Hepatocyte (in vitro differentiated cells): Measurements from ENCODE around the gene MYO3B.

ENCODE experiments used
- CTCF ChIP-seq: fragments of 200-600 bp; sonication (generic); IDR thresholded peaks from 2 replicates; pipeline ENCODE4 v1.5.1; 2016; ENCODE audit warnings: antibody characterized with exemption, mild to moderate bottlenecking; ENCODE audit not compliant: poor library complexity
- EZH2 ChIP-seq: fragments of 200-600 bp; sonication (generic); IDR thresholded peaks from 2 replicates; pipeline ENCODE4 v1.6.1; 2016; ENCODE audit warnings: antibody characterized with exemption, mild to moderate bottlenecking, borderline replicate concordance
- EZH2phosphoT487 ChIP-seq: fragments of 200-600 bp; sonication (generic); IDR thresholded peaks from one replicate; pipeline ENCODE4 v1.6.1; 2018; ENCODE audit warnings: antibody characterized with exemption, mild to moderate bottlenecking, low read depth, moderate library complexity; ENCODE audit not compliant: unreplicated experiment, severe bottlenecking

GRCh38 chr2:170350929-170351826 is 173.2 kb downstream of the MYO3B start:
- TF ChIP-seq EZH2 (no peak), EZH2phosphoT487 (no peak), CTCF (no peak)
